Urinary bladder (tissue), 4 donors: ENCODE measurements around the gene CCDC167. TPM values are rescaled to one million over a fixed set of nuclear protein-coding genes. Genes with fewer than 3 reads are reported as not detected.

Experiments used
- DNase-seq: peaks from one replicate; pipeline ENCODE4 v3.0.0-alpha.2; 2015; ENCODE audit errors: extremely low spot score
- H3K27ac ChIP-seq: one replicate; pipeline ENCODE4 v1.5.1; 2013; ENCODE audit warnings: low read depth, mild to moderate bottlenecking, moderate library complexity
- H3K36me3 ChIP-seq: one replicate; pipeline ENCODE4 v1.6.1; 2013; ENCODE audit warnings: mild to moderate bottlenecking, moderate library complexity; ENCODE audit not compliant: insufficient read depth
- H3K4me1 ChIP-seq: one replicate; pipeline ENCODE4 v1.6.1; 2013; ENCODE audit warnings: mild to moderate bottlenecking, moderate library complexity; ENCODE audit not compliant: insufficient read depth
- H3K4me3 ChIP-seq: one replicate; pipeline ENCODE4 v1.5.1; 2013; ENCODE audit warnings: low read depth, low read length
- WGBS: extraction: QIAGEN DNeasy Blood & Tissue Kit; methylation state at CpG from one replicate; pipeline ENCODE4 v1.1.7; 2013; 5-methylcytosine and 5-hydroxymethylcytosine counted together
- polyA plus RNA-seq: library from polyadenylated mRNA; stranded (reverse); fragments of 200-250 nt; gene quantifications from one replicate; pipeline ENCODE4 v1.2.3, GENCODE V29; 2013
- total RNA-seq: library from RNA; depleted of rRNA; stranded (reverse); fragments of >200 nt; gene quantifications from one replicate; pipeline ENCODE4 v1.2.3, GENCODE V29; 2014
- donor health status: healthy with polysubstance abuse.
- donor health status: healthy.

CCDC167 gene
- total RNA-seq (10.4 TPM), polyA plus RNA-seq (25.7 TPM)

DNA sequence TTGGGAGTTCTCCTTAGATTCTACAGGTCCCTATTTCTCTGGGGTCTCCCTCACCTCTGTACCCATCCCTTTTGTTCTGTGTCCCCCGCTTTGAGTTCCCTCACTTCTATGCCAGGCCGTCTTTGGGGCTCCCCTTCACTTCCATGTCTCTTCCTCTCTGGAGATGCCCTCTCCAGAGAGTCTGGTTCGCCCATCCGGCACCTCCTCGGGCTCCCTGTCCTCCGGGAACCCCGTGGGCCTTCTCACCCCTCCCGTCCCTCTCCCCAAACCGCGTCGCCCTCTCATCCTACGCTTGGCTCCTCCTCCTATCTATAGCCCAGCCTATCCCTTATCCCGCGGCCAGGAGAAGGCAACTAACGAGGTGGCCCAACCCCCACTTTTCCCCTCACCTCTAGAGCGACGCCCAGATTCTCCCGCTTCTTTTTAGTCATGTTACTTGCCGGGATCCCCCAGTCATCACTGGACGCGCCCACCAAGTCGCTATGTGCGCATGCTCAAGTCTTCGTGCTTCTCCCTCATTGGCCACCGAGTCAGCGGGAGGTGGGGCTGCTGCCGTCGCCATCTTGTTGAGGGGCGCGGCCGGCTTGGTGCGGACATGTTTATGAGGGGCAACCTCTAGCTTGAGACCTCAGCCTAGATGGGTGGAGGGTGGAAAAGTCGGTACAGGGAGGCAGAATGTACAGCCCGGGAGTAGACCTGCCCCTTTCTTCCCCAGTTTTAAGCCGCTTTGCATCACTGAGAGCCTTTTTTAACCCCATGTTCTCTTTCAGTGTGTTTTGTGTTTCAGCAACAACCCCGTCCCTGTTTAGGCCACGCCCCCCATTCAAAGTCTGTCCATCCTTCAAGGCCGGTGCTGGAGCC, at the start of gene CCDC167:
TSS of gene CCDC167 (minus strand) at position 461 of the 861 bp plus-strand sequence. CDS start at position 431, 30 bp downstream.
- Histone ChIP-seq H3K36me3 (no peaks in the 10 kb centered on the region), H3K4me3 (peak within 1 kb of the TSS; percentile 55), H3K4me1 (no peaks in the 10 kb centered on the region), H3K27ac (no peak within 1 kb of the TSS)
- 1% methylated on average over 38 of the region's 38 CpGs for WGBS
- DNase-seq: peak; percentile 97

DNA sequence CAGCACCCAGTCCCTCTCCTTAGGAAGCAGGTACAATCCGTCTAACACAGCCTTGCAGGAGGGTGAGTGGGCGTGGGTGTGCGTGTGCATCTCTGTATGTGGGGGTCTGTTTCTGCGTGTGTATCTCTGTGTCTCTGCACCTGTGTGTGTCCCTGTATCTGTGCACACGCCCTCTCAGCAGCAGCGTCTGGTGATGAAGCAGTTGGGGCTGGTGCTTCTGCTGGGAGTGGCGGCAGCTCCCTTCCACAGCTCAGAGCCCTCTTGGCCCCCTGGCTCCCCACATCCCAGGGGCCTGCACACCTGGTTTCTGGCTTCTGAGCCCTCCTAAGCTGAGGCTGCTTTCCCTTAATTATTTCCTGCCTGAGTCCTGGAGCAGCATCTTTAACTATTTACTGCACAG, 49.5 kb upstream of the CCDC167 start:
- H3K36me3 ChIP-seq: no peaks in the 10 kb centered on the region
- DNase-seq: no peak
- no peak overlapping the region for H3K4me3 ChIP-seq
- no peaks in the 10 kb centered on the region for H3K4me1 ChIP-seq
- 87% methylated on average over 7 of the region's 7 CpGs for WGBS
- no peak overlapping the region for H3K27ac ChIP-seq

DNA sequence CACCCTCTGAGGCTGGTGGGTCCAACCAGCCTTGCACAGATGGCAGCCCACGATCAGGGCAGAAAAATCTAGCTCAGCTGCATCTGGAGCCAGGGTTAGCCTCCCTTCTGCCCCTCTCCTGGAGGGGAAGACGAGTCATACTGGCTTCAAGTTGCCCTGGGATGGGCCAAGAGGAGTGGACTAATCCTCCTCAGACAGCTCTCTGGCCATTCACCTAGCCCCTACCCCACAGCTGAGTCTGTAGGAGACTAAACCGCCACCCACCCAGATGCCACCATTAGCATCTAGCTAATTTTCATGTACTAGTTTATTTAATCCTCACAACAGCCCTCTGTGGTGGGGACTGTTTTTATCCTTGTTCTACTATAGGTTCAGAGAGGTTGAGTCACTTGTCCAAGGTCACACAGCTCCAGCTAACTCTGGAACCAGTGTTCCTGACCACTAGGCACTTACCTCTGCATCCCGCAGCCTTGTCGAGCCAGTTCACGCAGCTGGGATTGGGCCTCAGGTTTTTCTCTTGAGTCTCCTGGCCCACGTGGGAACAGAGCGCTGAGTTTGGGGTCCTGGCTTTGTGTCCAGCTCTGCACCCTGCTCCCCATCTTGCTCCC, 48.5 kb upstream of the CCDC167 start:
- H3K27ac ChIP-seq: no peak overlapping the region
- no peaks in the 10 kb centered on the region for H3K4me1 ChIP-seq
- 79% methylated on average over 8 of the region's 8 CpGs for WGBS
- DNase-seq: no peak
- H3K36me3 ChIP-seq: no peaks in the 10 kb centered on the region
- no peak overlapping the region for H3K4me3 ChIP-seq

DNA sequence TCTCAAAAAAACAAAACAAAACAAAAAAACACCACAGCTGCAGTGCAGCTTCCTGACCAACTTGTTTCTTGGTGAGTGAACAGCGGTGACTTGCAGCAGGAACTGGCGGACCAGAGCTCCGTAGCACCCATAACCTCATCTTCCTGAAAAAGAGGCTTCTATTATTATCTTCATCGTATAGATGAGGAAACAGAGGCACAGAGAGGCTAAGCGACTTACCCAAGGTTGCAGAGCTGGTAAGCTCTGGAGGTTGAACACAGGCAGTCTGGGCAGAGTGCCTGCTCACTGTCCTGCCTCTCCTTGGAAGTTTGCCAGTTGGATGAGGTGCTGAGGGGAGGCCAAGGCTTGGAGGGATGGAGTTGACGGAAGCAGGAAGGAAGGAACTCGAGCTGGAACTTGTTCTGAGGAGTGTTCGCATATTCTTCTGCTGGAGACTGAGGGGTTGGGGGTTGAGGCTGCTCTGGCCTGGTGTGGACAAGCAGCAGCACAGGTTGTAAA, 47.9 kb upstream of the CCDC167 start:
- peak; percentile 83 for DNase-seq
- Histone ChIP-seq H3K36me3 (no peaks in the 10 kb centered on the region), H3K27ac (no peak overlapping the region), H3K4me3 (no peak overlapping the region), H3K4me1 (no peaks in the 10 kb centered on the region)
- 44% methylated on average over 8 of the region's 8 CpGs for WGBS

DNA sequence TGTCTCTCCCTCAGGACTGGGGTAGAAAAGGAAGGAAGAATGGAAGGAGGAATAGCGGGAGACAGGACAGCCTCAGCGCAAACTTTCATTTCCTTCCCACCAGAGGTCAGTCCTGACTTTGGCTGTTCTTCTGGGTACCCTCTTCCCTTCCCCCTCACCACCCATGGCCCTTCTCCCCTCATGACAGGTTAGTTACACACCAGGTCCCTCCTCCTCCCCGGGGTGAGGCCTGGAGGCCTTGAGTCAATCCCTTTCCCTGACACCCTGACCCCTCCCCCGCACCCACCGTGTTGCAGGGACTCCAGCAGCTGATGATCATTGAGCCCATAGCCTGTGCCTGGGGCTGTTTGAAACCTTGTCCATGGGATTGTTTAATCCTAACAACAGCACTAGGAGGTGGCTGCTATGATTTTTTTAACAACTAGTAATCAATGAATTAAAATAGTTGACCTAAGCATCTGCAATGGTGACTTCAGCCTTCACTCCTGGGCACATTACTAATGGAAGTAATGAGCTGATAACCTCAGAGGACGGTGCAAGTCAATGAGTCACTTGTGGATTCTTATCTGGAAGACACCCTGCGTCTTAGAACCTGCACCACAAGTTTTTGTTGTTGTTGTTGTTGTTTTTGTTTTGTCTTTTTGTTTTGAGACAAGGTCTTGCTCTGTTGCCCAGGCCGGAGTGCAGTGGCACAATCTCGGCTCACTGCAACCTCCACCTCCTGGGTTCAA, 46.6 kb upstream of the CCDC167 start:
- Histone ChIP-seq H3K4me1 (no peaks in the 10 kb centered on the region), H3K36me3 (no peaks in the 10 kb centered on the region), H3K27ac (no peak overlapping the region), H3K4me3 (no peak overlapping the region)
- DNase-seq: no peak
- 66% methylated on average over 9 of the region's 9 CpGs for WGBS

DNA sequence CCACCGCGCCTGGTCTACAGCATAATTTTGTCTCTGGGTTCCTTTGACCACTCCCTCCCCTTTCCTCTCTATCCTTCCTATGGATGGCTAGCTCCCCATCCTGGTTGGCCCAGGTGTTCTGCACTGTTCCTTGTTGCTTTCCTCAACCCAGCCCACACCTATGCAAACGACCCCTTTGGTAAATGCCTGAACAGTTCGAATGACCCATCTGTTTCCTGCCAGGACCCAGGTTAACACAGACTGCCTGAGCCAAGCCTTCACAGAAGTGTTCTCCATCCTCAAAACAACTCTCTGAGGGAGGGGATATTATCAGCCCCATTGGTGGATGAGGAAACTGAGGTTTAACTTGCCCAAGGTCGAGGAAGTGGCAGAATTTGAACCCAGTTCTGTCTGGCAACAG, 44.8 kb upstream of the CCDC167 start:
- no peak for DNase-seq
- H3K36me3 ChIP-seq: no peaks in the 10 kb centered on the region
- 76% methylated on average over 5 of the region's 5 CpGs for WGBS
- H3K4me3 ChIP-seq: no peak overlapping the region
- no peak overlapping the region for H3K27ac ChIP-seq
- no peaks in the 10 kb centered on the region for H3K4me1 ChIP-seq

DNA sequence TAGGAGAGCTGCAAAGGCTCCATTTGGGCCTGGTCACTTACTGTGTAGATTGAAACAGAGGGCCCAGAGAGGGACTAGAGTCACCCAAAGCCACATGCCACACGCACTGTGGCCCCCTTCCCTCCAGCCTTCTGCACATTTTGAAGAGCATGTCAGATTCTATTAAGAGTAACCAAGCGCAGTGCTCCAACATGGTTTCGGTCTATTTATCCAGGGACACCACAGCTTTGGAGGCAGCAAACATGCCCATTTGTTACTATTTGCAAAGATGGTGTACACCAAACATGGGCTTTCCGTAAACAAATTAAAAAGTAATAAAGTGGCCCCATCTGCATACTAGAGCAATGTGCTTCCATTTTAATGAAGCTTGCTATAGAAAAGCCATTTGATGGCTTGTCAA, 43.7 kb upstream of the CCDC167 start:
- Histone ChIP-seq H3K36me3 (no peaks in the 10 kb centered on the region), H3K4me3 (no peak overlapping the region), H3K27ac (no peak overlapping the region), H3K4me1 (no peaks in the 10 kb centered on the region)
- DNase-seq: no peak
- 83% methylated on average over 4 of the region's 4 CpGs for WGBS

DNA sequence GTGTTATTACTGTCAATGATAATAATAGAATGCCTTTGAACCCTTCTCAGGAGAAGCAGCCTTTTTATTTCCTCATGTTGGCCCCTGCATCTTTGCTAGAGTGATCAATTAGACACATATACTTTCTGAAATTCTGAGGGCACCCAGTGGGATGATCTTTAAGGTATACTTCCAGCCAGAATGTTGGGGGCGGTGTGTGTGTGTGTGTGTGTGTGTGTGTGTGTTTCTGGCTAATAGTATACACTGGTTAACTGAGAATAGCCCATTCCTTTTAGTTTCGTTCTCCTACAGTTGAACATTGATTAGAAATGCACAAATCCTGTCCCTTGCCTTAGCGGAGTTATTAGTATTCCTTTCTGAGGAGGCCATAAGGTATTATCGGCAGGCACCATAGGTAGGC, 41.7 kb upstream of the CCDC167 start:
- no peaks in the 10 kb centered on the region for H3K4me1 ChIP-seq
- no peak overlapping the region for H3K27ac ChIP-seq
- no peak overlapping the region for H3K4me3 ChIP-seq
- no peaks in the 10 kb centered on the region for H3K36me3 ChIP-seq
- no peak for DNase-seq
- WGBS: 89% methylated on average over 4 of the region's 4 CpGs

DNA sequence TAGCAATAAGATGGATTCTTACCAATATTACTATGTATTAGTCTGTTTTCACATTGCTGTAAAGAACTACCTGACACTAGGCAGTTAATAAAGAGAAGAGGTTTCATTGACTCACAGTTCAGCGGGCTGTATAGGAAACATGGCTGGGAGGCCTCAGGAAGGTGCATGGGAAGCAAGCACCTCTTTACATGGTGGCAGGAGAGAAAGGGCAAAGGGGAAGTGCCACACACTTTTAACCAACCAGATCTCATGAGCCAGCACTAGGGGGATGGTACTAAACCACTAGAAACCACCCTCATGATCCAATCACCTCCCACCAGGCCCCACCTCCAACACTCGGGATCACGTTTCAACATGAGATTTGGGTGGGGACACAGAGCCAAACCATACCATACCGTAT, 40.7 kb upstream of the CCDC167 start:
- H3K36me3 ChIP-seq: no peaks in the 10 kb centered on the region
- no peak overlapping the region for H3K27ac ChIP-seq
- no peak overlapping the region for H3K4me3 ChIP-seq
- H3K4me1 ChIP-seq: no peaks in the 10 kb centered on the region
- WGBS: 61% methylated on average over 4 of the region's 4 CpGs
- no peak for DNase-seq

DNA sequence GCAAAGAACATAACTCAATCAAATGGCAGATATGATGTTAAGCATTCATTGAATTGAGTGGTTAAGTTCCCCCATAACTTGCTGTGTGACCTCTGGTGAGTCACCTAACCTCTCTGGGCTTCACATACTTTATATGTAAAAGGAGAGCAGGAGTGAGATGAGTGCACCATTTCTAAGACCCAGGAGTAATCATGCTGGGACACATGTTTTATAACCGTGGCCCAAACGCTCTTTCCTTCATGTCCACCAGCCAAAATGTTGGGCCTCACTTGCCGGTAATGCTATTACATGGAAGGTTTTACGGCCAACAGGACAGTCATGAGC, 40.3 kb upstream of the CCDC167 start:
- no peak for DNase-seq
- WGBS: 96% methylated on average over 4 of the region's 4 CpGs
- H3K4me3 ChIP-seq: no peak overlapping the region
- H3K36me3 ChIP-seq: no peaks in the 10 kb centered on the region
- no peak overlapping the region for H3K27ac ChIP-seq
- no peaks in the 10 kb centered on the region for H3K4me1 ChIP-seq

DNA sequence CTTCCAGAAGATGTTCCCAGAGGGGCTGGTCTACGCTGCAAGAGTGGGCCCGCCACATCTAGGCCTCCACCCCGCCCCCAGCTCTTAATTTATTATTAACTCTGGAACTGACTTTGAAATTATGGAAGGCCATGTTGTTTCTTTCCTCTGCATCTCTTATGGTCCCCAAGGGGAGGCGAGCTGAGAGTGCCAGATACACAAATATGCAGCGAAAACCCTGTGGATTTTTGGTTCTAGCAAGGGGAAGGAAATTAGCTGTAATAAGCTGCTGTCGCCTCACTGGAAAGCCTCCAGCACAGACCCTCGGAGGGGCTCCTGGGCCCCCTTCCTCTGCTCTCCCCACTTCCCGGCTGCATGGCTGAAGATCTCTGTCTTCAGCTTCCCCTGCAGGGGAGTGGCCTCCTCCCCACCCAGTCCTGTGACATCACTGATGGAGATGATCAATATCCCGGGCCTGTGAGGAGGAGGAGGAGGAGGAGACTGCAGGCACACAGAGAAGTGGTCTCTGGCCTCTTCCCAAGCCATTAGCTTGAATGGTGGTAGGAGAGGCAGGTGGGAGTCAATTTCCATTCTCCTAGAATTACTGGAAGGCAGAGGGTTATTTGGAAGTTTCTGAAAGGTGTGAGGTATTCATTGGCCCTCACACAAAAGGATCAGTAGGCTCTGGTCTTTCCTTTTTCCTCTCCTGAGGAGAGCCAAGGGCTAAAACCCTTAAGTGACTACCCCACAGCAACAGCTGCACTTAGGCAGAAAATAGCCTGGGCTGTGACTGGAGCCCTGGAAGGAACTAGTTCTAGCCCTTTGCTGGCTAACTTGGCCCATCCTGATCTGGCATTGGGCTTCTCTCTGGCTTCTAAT, 39.7 kb upstream of the CCDC167 start:
- Histone ChIP-seq H3K36me3 (no peaks in the 10 kb centered on the region), H3K27ac (no peak overlapping the region), H3K4me1 (no peaks in the 10 kb centered on the region), H3K4me3 (no peak overlapping the region)
- DNase-seq: no peak
- WGBS: 64% methylated on average over 9 of the region's 9 CpGs

DNA sequence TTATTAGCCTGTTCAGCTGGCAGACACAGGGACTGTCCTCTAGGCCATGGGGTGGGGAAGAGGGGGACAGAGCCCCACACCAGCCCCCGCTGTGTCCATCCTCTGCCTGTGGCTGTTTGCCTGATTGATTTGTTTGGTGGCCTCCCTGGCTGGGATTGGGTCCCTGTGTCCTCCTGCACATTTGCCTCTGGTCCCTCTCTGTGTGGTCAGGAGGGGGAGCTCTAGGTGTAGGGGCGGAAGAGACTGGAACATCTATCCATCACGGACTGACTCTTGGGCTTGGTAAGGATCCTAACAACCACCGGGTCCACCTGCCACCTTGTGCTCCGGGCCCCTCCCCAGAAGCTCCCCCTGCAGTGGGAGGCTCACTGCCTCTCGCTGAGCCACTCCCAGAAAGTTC, 38.4 kb upstream of the CCDC167 start:
- H3K36me3 ChIP-seq: no peaks in the 10 kb centered on the region
- no peaks in the 10 kb centered on the region for H3K4me1 ChIP-seq
- DNase-seq: no peak
- no peak overlapping the region for H3K27ac ChIP-seq
- WGBS: 82% methylated on average over 6 of the region's 6 CpGs
- H3K4me3 ChIP-seq: no peak overlapping the region

DNA sequence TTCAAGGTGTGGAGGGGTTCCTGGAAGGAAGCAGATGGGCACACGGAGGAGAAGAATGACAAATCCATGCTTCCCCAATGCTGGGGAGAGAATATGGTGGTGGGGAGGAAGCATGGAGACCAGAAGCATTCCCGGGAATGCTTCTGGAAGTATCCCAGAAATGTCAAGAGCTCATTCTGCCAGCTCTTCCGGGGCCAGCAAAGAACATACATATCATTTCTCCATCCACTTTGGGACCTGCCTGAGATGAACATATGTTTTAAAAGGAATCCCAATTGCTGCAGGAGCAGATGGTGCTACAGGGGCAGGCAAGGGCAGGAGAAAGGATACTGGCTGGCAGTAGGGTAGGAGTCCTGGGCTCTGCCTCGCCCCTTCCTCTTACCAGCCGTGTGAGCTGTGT, 37.9 kb upstream of the CCDC167 start:
- Histone ChIP-seq H3K4me3 (no peak overlapping the region), H3K27ac (no peak overlapping the region), H3K36me3 (no peaks in the 10 kb centered on the region), H3K4me1 (no peaks in the 10 kb centered on the region)
- DNase-seq: no peak
- 75% methylated on average over 5 of the region's 5 CpGs for WGBS
